ENCODE data around the gene GASK1B.

GRCh38 chr4:158193171-158193749 is 20.4 kb upstream of the GASK1B start:
- TF ChIP-seq CTCF (IDR thresholded peaks at IDR 0.05) (peak; percentile 63), SIN3A (IDR thresholded peaks at IDR 0.05; ENCODE audit: borderline replicate concordance, insufficient read depth, low read depth, low read length) (no peak)
